DOHH2 (cell line): ENCODE results near the gene RTL5.

Source experiments
- H3F3A ChIP-seq: fragments of 200-600 bp; sonication (generic), shearing (Covaris generic); 2 replicates; pipeline ENCODE4 v1.6.0; 2016; ENCODE audit warnings: antibody characterized with exemption, mild to moderate bottlenecking; ENCODE audit not compliant: control insufficient read depth, insufficient read depth
- H3K27ac ChIP-seq: fragments of 200-600 bp; sonication (generic); 2 replicates; pipeline ENCODE4 v1.5.1; 2014; ENCODE audit warnings: low read depth, mild to moderate bottlenecking, low read length, moderate library complexity
- H3K27me3 ChIP-seq: fragments of 200-600 bp; sonication (generic); 2 replicates; pipeline ENCODE4 v1.6.1; 2014; ENCODE audit warnings: mild to moderate bottlenecking, low read length, mixed read lengths; ENCODE audit not compliant: control insufficient read depth
- H3K36me3 ChIP-seq: fragments of 200-600 bp; sonication (generic); 2 replicates; pipeline ENCODE4 v1.6.1; 2014; ENCODE audit warnings: mild to moderate bottlenecking, low read length, moderate library complexity, mixed read lengths; ENCODE audit not compliant: control insufficient read depth
- H3K4me1 ChIP-seq: fragments of 200-600 bp; sonication (generic); 2 replicates; pipeline ENCODE4 v1.6.1; 2014; ENCODE audit warnings: mild to moderate bottlenecking, low read length, mixed read lengths; ENCODE audit not compliant: control insufficient read depth
- H3K4me2 ChIP-seq: fragments of 200-600 bp; sonication (generic); 2 replicates; pipeline ENCODE4 v1.6.0; 2014; ENCODE audit warnings: mild to moderate bottlenecking, low read length, moderate library complexity
- H3K4me3 ChIP-seq: fragments of 200-600 bp; sonication (generic); 2 replicates; pipeline ENCODE4 v1.5.1; 2014; ENCODE audit warnings: mild to moderate bottlenecking, low read length, mixed read lengths
- H3K79me2 ChIP-seq: fragments of 200-600 bp; sonication (generic); 2 replicates; pipeline ENCODE4 v1.6.1; 2014; ENCODE audit warnings: mild to moderate bottlenecking, low read length, mixed read lengths; ENCODE audit not compliant: control insufficient read depth
- H3K9me2 ChIP-seq: fragments of 200-600 bp; sonication (generic); replicated peaks from 2 replicates; pipeline ENCODE4 v1.6.1; 2014; ENCODE audit warnings: mild to moderate bottlenecking, low read length, mixed read lengths; ENCODE audit not compliant: control insufficient read depth
- H3K9me3 ChIP-seq: fragments of 200-600 bp; sonication (generic); 2 replicates; pipeline ENCODE4 v1.6.1; 2014; ENCODE audit warnings: antibody characterized with exemption, low read length, mixed read lengths; ENCODE audit not compliant: control insufficient read depth, insufficient read depth
- H4K20me1 ChIP-seq: fragments of 200-600 bp; sonication (generic); 2 replicates; pipeline ENCODE4 v1.6.0; 2014; ENCODE audit warnings: low read depth, mild to moderate bottlenecking, antibody characterized with exemption, low read length, moderate library complexity; ENCODE audit not compliant: control insufficient read depth, insufficient read depth
- CTCF ChIP-seq: fragments of 200-600 bp; sonication (generic); IDR thresholded peaks from one replicate; pipeline ENCODE4 v1.5.1; 2014; ENCODE audit warnings: antibody characterized with exemption, mild to moderate bottlenecking, low read depth, low read length; ENCODE audit not compliant: poor library complexity, severe bottlenecking
- EZH2phosphoT487 ChIP-seq: fragments of 200-600 bp; sonication (generic); IDR thresholded peaks from 2 replicates; pipeline ENCODE4 v1.6.1; 2017; ENCODE audit warnings: borderline replicate concordance, mild to moderate bottlenecking, antibody characterized with exemption, low read length, moderate library complexity, mixed read lengths

The RTL5 gene

GRCh38 chrX:72088761-72089160 lies 43.0 kb downstream of the RTL5 start:
- TF ChIP-seq EZH2phosphoT487 (no peak), CTCF (no peak)
- Histone ChIP-seq H4K20me1 (no peaks in the 10 kb centered on the region), H3K9me2 (no peaks in the 10 kb centered on the region), H3K4me2 (no peak overlapping the region), H3K9me3 (no peaks in the 10 kb centered on the region), H3F3A (no peaks in the 10 kb centered on the region), H3K27ac (no peak overlapping the region), H3K4me3 (no peak overlapping the region), H3K79me2 (no peaks in the 10 kb centered on the region), H3K36me3 (no peaks in the 10 kb centered on the region), H3K27me3 (no peaks in the 10 kb centered on the region), H3K4me1 (no peaks in the 10 kb centered on the region)

GRCh38 chrX:72086995-72087394 lies 44.7 kb downstream of the RTL5 start:
- H3K4me2 ChIP-seq, result no peak overlapping the region
- H3K27ac ChIP-seq, result no peak overlapping the region
- no peaks in the 10 kb centered on the region for H3K27me3 ChIP-seq
- no peaks in the 10 kb centered on the region for H4K20me1 ChIP-seq
- H3K36me3 ChIP-seq, result no peaks in the 10 kb centered on the region
- no peak overlapping the region for H3K4me3 ChIP-seq
- no peaks in the 10 kb centered on the region for H3F3A ChIP-seq
- no peaks in the 10 kb centered on the region for H3K9me2 ChIP-seq
- TF ChIP-seq CTCF (no peak), EZH2phosphoT487 (no peak)
- H3K79me2 ChIP-seq, result no peaks in the 10 kb centered on the region
- no peaks in the 10 kb centered on the region for H3K4me1 ChIP-seq
- no peaks in the 10 kb centered on the region for H3K9me3 ChIP-seq

DNA sequence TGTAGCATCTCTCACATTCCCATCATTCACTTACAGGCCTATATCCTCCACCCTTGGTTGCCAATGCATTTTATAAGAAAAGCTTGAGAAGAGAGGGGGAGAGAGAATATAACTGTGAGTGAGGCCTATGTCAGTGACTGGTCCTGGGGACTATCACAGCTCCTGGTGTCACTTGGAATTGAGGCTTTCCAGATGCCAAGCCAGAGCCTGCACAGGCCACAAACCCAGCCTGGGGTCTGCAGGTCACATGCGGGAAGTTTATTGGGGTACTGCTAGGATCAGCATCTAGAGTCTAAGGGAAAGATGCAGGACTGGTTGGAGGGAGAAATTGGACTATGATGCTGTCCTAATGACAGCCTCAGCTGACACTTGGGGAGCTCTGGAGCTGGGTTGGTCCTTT lies 47.6 kb downstream of the RTL5 start:
- no peaks in the 10 kb centered on the region for H3K36me3 ChIP-seq
- no peaks in the 10 kb centered on the region for H3K9me2 ChIP-seq
- no peaks in the 10 kb centered on the region for H3K4me1 ChIP-seq
- no peaks in the 10 kb centered on the region for H3K27me3 ChIP-seq
- H3F3A ChIP-seq, result no peaks in the 10 kb centered on the region
- H3K9me3 ChIP-seq, result no peaks in the 10 kb centered on the region
- H4K20me1 ChIP-seq, result no peaks in the 10 kb centered on the region
- H3K27ac ChIP-seq, result no peak overlapping the region
- TF ChIP-seq CTCF, result no peak
- TF ChIP-seq EZH2phosphoT487, result no peak
- no peaks in the 10 kb centered on the region for H3K79me2 ChIP-seq
- no peak overlapping the region for H3K4me2 ChIP-seq
- H3K4me3 ChIP-seq, result no peak overlapping the region

GRCh38 chrX:72083291-72083690 lies 48.4 kb downstream of the RTL5 start:
- no peaks in the 10 kb centered on the region for H3K27me3 ChIP-seq
- H3K9me2 ChIP-seq, result no peaks in the 10 kb centered on the region
- H3K9me3 ChIP-seq, result no peaks in the 10 kb centered on the region
- H3K4me2 ChIP-seq, result no peak overlapping the region
- no peaks in the 10 kb centered on the region for H3F3A ChIP-seq
- H3K4me3 ChIP-seq, result no peak overlapping the region
- no peaks in the 10 kb centered on the region for H3K4me1 ChIP-seq
- no peaks in the 10 kb centered on the region for H3K79me2 ChIP-seq
- no peaks in the 10 kb centered on the region for H4K20me1 ChIP-seq
- TF ChIP-seq CTCF, result no peak
- no peak for TF ChIP-seq EZH2phosphoT487
- no peaks in the 10 kb centered on the region for H3K36me3 ChIP-seq
- H3K27ac ChIP-seq, result no peak overlapping the region
